Measurements from ENCODE around the gene OR5K3. TPM values are rescaled to one million over a fixed set of nuclear protein-coding genes. Genes with fewer than 3 reads are reported as not detected.

OR5K3 gene, protein sequence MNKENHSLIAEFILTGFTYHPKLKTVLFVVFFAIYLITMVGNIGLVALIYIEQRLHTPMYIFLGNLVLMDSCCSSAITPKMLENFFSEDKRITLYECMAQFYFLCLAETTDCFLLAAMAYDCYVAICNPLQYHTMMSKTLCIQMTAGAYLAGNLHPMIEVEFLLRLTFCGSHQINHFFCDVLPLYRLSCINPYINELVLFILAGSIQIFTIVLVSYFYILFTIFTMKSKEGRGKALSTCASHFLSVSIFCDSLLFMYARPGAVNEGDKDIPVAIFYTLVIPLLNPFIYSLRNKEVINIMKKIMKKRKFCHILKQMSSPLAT
- total RNA-seq (2022; extraction: Qiagen RNA extraction) = not detected in 5 replicates

DNA sequence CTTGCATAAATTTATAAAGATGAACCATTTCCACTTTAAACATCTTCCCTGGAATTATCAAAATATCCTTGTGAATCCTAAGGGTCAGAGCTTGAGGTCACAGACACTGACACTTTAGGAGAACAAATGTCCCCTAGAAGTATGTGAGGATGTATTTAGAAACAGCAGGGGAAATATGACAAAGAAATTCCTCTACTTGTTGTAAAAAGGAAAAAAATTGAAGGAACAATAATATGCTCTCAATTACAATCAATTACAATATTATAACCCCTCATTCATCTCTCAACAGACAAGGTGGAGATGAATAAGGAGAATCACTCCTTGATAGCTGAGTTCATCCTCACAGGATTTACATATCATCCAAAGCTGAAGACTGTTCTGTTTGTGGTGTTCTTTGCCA, at the start of gene OR5K3:
TSS of gene OR5K3 (plus strand) at position 301 of the 400 bp plus-strand sequence. CDS start at position 301, 0 bp downstream.

DNA sequence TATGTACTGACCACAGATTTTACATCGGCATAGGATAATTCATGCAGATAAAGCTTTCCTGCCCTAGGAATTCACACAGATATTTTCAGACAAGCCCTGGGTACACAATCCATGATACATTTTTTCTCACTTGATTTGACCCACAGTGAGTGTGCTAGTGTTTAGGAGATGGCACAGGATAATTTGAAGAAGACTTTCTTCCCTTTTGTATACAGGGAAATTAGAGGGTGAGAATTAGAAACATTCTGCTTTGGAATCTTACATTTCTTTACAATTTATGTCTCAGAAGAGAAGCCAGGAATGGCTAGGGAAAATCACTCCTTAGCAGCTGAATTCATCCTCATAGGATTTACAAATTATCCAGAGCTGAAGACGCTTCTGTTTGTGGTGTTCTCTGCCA, 36.9 kb upstream of the OR5K3 start, which contains the start of gene OR5K4:
TSS of gene OR5K4 (plus strand) at position 301 of the 400 bp plus-strand sequence. CDS start at position 301, 0 bp downstream.

Other genes starting within 250 kb of the OR5K3 start
- not detected in 5 replicates for gene OR5H14, start 243.2 kb upstream of the OR5K3 start, total RNA-seq (2022; extraction: Qiagen RNA extraction)
- gene OR5H15, start 224.0 kb upstream of the OR5K3 start, total RNA-seq (2022; extraction: Qiagen RNA extraction) = not detected in 5 replicates
- gene OR5H6, start 126.4 kb upstream of the OR5K3 start, total RNA-seq (2022; extraction: Qiagen RNA extraction) = not detected in 5 replicates
- not detected in 5 replicates for gene OR5H2, start 108.2 kb upstream of the OR5K3 start, total RNA-seq (2022; extraction: Qiagen RNA extraction)
- not detected in 5 replicates for gene OR5K4, start 36.8 kb upstream of the OR5K3 start, total RNA-seq (2022; extraction: Qiagen RNA extraction)
- gene OR5K1, start 72.5 kb downstream of the OR5K3 start, total RNA-seq (2022; extraction: Qiagen RNA extraction) = not detected in 5 replicates
- gene OR5K2, start 107.0 kb downstream of the OR5K3 start, total RNA-seq (2022; extraction: Qiagen RNA extraction) = not detected in 5 replicates
- gene CLDND1, start 132.2 kb downstream of the OR5K3 start, total RNA-seq (2022; extraction: Qiagen RNA extraction) = 47.1 to 66.2 TPM (median 59.5 TPM) in 5 replicates
- gene GPR15, start 141.3 kb downstream of the OR5K3 start, total RNA-seq (2022; extraction: Qiagen RNA extraction) = not detected in 5 replicates
- gene CPOX, start 202.9 kb downstream of the OR5K3 start, total RNA-seq (2022; extraction: Qiagen RNA extraction) = 18.7 to 24.8 TPM (median 22.3 TPM) in 5 replicates